Endothelial cell of umbilical vein (primary cell): ENCODE measurements around the gene RAD51B. TPM values are rescaled to one million over a fixed set of nuclear protein-coding genes. Genes with fewer than 3 reads are reported as not detected.

Experiments used
- BruUV-seq: library from RNA; stranded (reverse); fragments of 400-500 nt; replicated peaks from 2 replicates; lab custom pipeline; 2021; lab: Mats Ljungman, UMichigan
- CTCF ChIA-PET: fragments of 300-600, 350-600 bp; sonication (Branson Sonifier 250); formaldehyde crosslinking; loops from one replicate; lab custom pipeline; 2021; ENCODE audit warnings: antibody characterized with exemption, inconsistent platforms; lab: Charles Lee
- POLR2A ChIA-PET: fragments of 300-600, 350-600 bp; sonication (Branson Sonifier 250); formaldehyde crosslinking; loops from one replicate; lab custom pipeline; 2021; ENCODE audit warnings: antibody characterized with exemption, inconsistent platforms; lab: Charles Lee
- DNase-seq: peaks from one replicate; pipeline ENCODE4 v3.0.0-alpha.2; 2011; ENCODE audit warnings: low read depth, low spot score
- FAIRE-seq: peaks from 2 replicates; lab custom pipeline; 2011; peaks lifted over from hg19 to GRCh38; lab: Jason Lieb, UNC
- H2AFZ ChIP-seq: 2 replicates; pipeline ENCODE4 v1.6.0; 2012; ENCODE audit warnings: low read depth, low read length, control low read depth, inconsistent platforms
- H3K27ac ChIP-seq: 2 replicates; pipeline ENCODE4 v1.5.1; 2011; ENCODE audit warnings: low read depth, mild to moderate bottlenecking, control low read depth, low read length, moderate library complexity; ENCODE audit not compliant: insufficient read depth
- H3K27me3 ChIP-seq, 2 experiments: 2 replicates each; pipeline versions ENCODE4 v1.6.0 to v1.6.1; 2011; ENCODE audit warnings: low read length in 2 of 2, mixed read lengths in 1 of 2; ENCODE audit not compliant: control insufficient read depth in 2 of 2, insufficient read depth in 2 of 2
- H3K36me3 ChIP-seq, 2 experiments: 2 replicates in 1 of 2; 3 replicates in 1 of 2; pipeline ENCODE4 v1.5.1; 2011; ENCODE audit warnings: low read length in 2 of 2, mild to moderate bottlenecking in 1 of 2, moderate library complexity in 1 of 2; ENCODE audit not compliant: control insufficient read depth in 2 of 2, insufficient read depth in 2 of 2; ENCODE audit errors: extremely low read depth in 1 of 2
- H3K4me1 ChIP-seq: 3 replicates; pipeline ENCODE4 v1.5.1; 2011; ENCODE audit warnings: mild to moderate bottlenecking, low read length; ENCODE audit not compliant: control insufficient read depth, insufficient read depth; ENCODE audit errors: extremely low read depth
- H3K4me2 ChIP-seq: 2 replicates; pipeline ENCODE4 v1.6.1; 2011; ENCODE audit warnings: low read length, control low read depth, mixed read lengths; ENCODE audit not compliant: insufficient read depth
- H3K4me3 ChIP-seq, 3 experiments: fragments of 200-600 bp in 1 of 3; sonication (generic), shearing (Covaris generic) in 1 of 3; replicated peaks in 1 of 3; 2 replicates each; pipeline ENCODE4 v1.5.1; 2011 to 2016; ENCODE audit warnings: control low read depth in 3 of 3, low read length in 3 of 3, mild to moderate bottlenecking in 2 of 3, inconsistent platforms in 1 of 3, low read depth in 1 of 3, moderate library complexity in 1 of 3; ENCODE audit not compliant: insufficient read depth in 1 of 3
- H3K79me2 ChIP-seq: 2 replicates; pipeline ENCODE4 v1.6.0; 2012; ENCODE audit warnings: low read length, inconsistent platforms; ENCODE audit not compliant: control insufficient read depth, insufficient read depth
- H3K9ac ChIP-seq: replicated peaks from 2 replicates; pipeline ENCODE3; 2011; ENCODE audit warnings: low read length, control low read depth; ENCODE audit not compliant: insufficient read depth; ENCODE audit errors: extremely low read depth
- H3K9me1 ChIP-seq: replicated peaks from 3 replicates; pipeline ENCODE4 v1.6.0; 2011; ENCODE audit warnings: mild to moderate bottlenecking, low read length; ENCODE audit not compliant: control insufficient read depth, insufficient read depth; ENCODE audit errors: extremely low read depth
- H3K9me3 ChIP-seq: replicated peaks from 2 replicates; pipeline ENCODE4 v1.5.1; 2012; ENCODE audit warnings: low read length, inconsistent platforms; ENCODE audit not compliant: control insufficient read depth, insufficient read depth
- H4K20me1 ChIP-seq: replicated peaks from 2 replicates; pipeline ENCODE3; 2011; ENCODE audit warnings: mild to moderate bottlenecking, low read length; ENCODE audit not compliant: control insufficient read depth, insufficient read depth; ENCODE audit errors: extremely low read depth
- CTCF ChIP-seq, 2 donors: IDR thresholded peaks; 1 replicate in 1 of 2; 2 replicates in 1 of 2; pipeline ENCODE4 v1.5.1; 2011; ENCODE audit warnings: low read length in 2 of 2, mild to moderate bottlenecking in 2 of 2, moderate library complexity in 2 of 2, control low read depth in 1 of 2, inconsistent platforms in 1 of 2, low read depth in 1 of 2; ENCODE audit not compliant: insufficient read depth in 1 of 2; ENCODE audit errors: extremely low read depth in 1 of 2
- EZH2 ChIP-seq: IDR thresholded peaks from 2 replicates; pipeline ENCODE4 v1.6.1; 2012; ENCODE audit warnings: borderline replicate concordance, low read depth, mild to moderate bottlenecking, moderate library complexity, low read length, inconsistent platforms; ENCODE audit not compliant: severe bottlenecking
- FOS ChIP-seq: IDR thresholded peaks from 2 replicates; pipeline ENCODE4 v1.6.1; 2011; ENCODE audit warnings: mild to moderate bottlenecking, low read length, moderate library complexity, borderline replicate concordance; ENCODE audit not compliant: insufficient read depth
- GATA2 ChIP-seq: IDR thresholded peaks from 2 replicates; pipeline ENCODE4 v1.7.0; 2011; ENCODE audit warnings: low read depth, mild to moderate bottlenecking, moderate library complexity, mixed read lengths, low read length; ENCODE audit not compliant: insufficient read length, insufficient read depth
- JUN ChIP-seq: IDR thresholded peaks from 2 replicates; pipeline ENCODE4 v1.6.1; 2011; ENCODE audit warnings: borderline replicate concordance, low read depth; ENCODE audit not compliant: insufficient read length, insufficient read depth
- MAX ChIP-seq: IDR thresholded peaks from 2 replicates; pipeline ENCODE4 v1.6.1; 2011; ENCODE audit not compliant: insufficient read depth, insufficient read length
- MYC ChIP-seq: IDR thresholded peaks from one replicate; pipeline ENCODE4 v1.6.1; 2011; ENCODE audit warnings: mild to moderate bottlenecking, low read depth, low read length
- POLR2A ChIP-seq: IDR thresholded peaks from 2 replicates; pipeline ENCODE4 v1.6.1; 2012; ENCODE audit warnings: low read depth, mild to moderate bottlenecking, control low read depth, low read length
- POLR2AphosphoS5 ChIP-seq: IDR thresholded peaks from 2 replicates; pipeline ENCODE4 v1.6.1; 2012; ENCODE audit warnings: low read depth, mild to moderate bottlenecking, control low read depth, low read length, moderate library complexity; ENCODE audit not compliant: insufficient read depth
- dilution Hi-C: fragments of 300-500 bp; cut with MboI; formaldehyde crosslinking; loops from one replicate; pipeline ENCODE4 v1.15.0; 2019; ENCODE audit warnings: low sequenced_read_pairs; ENCODE audit not compliant: extremely low pct_ligation_motif_present
- intact Hi-C: fragments of 100-400 bp; cut with micrococcal nuclease; formaldehyde crosslinking; loops from one replicate; pipeline ENCODE4 v1.10.0; 2022
- polyA plus RNA-seq, 4 experiments: library from polyadenylated mRNA; depleted of rRNA in 3 of 4; stranded (reverse) in 3 of 4; unstranded in 1 of 4; fragments of >200 nt; gene quantifications; 2 replicates each; pipeline versions ENCODE4 v1.2.1 to v1.2.3, GENCODE V29; 2011 to 2012; ENCODE audit warnings: missing spikeins in 1 of 4
- total RNA-seq: library from RNA; stranded (reverse); gene quantifications from 2 replicates; pipeline ENCODE4 v1.2.3, GENCODE V29; 2021

RAD51B gene
- total and polyA plus RNA-seq, 2 donors (not counting 3 experiments of a cell fraction or from before 2014, with no cell fraction given): 3.9 to 19.0 TPM

GRCh38 chr14:68525516-68525915 is 705.9 kb downstream of the RAD51B start:
- Histone ChIP-seq H3K9ac (no peak overlapping the region), H3K9me3 (peaks cover 3% of the 10 kb centered on the region), H3K4me1 (peaks cover 24% of the 10 kb centered on the region), H2AFZ (no peak overlapping the region), H3K27me3 (no peaks in the 10 kb centered on the region), H3K4me3 (no peak overlapping the region), H3K36me3 (no peaks in the 10 kb centered on the region), H3K27ac (no peak overlapping the region), H4K20me1 (no peaks in the 10 kb centered on the region), H3K79me2 (no peaks in the 10 kb centered on the region), H3K9me1 (no peaks in the 10 kb centered on the region), H3K4me2 (no peak overlapping the region)
- no peak for DNase-seq
- POLR2A ChIA-PET: no interaction called here
- CTCF ChIA-PET: interaction anchor here (1.5 to 1.6 kb wide), 2 partner anchors 9 to 260 kb away, joined by 4 to 5 read pairs; no protein-coding TSS in a partner anchor
- dilution Hi-C loops: no loop called here
- intact Hi-C loops: no loop called here
- BruUV-seq: no TSS peak
- TF ChIP-seq CTCF (IDR thresholded peaks at IDR 0.05; ENCODE audit: extremely low read depth in 1 of 2, insufficient read depth in 1 of 2, low read depth in 1 of 2, low read length in 2 of 2) (no peak), EZH2 (no peak), GATA2 (no peak), FOS (no peak), MYC (no peak), MAX (no peak), POLR2A (no peak), JUN (no peak), POLR2AphosphoS5 (no peak)
- FAIRE-seq: no peak
